ENCODE data around the gene TSHZ2.

DNA sequence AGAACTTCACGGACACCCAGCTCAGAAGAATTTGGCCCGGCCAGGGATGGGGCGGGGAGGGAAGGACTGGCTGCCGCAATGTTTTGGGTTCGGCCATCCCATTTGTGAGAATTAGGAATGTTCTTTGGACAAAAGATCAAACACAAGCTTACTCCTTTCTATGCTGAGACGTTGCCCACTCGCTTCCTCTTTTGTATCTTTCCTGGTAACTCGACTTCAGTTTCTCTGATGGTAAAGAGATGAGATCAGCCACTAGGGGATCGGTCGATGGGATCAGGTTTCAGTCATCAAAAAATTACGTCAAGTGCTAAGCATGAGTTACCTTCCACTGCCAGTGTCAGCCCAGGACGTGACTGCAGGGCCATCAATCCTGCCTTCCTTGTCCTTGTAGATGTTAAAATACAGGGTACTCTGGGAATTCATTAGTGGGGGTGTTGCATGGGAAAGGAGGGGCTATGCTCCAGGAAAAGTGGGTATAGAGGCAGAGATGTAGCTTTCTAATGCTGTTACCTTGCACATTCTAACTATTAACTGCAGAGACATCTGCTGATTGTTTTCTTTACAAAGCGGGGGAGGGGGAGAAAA is 190.2 kb downstream of the TSHZ2 start:
- TF ChIP-seq, protein P1, sequence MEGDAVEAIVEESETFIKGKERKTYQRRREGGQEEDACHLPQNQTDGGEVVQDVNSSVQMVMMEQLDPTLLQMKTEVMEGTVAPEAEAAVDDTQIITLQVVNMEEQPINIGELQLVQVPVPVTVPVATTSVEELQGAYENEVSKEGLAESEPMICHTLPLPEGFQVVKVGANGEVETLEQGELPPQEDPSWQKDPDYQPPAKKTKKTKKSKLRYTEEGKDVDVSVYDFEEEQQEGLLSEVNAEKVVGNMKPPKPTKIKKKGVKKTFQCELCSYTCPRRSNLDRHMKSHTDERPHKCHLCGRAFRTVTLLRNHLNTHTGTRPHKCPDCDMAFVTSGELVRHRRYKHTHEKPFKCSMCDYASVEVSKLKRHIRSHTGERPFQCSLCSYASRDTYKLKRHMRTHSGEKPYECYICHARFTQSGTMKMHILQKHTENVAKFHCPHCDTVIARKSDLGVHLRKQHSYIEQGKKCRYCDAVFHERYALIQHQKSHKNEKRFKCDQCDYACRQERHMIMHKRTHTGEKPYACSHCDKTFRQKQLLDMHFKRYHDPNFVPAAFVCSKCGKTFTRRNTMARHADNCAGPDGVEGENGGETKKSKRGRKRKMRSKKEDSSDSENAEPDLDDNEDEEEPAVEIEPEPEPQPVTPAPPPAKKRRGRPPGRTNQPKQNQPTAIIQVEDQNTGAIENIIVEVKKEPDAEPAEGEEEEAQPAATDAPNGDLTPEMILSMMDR (conservative IDR thresholded peaks at IDR 0.05; ENCODE audit: low read depth, low read length), result peak; percentile 19; the same call in 1 of the 2 replicates
- TF ChIP-seq MAFK (IDR thresholded peaks at IDR 0.05; ENCODE audit: low read depth, low read length), result no peak
- TF ChIP-seq CHD1 (IDR thresholded peaks at IDR 0.05; ENCODE audit: low read depth, low read length), result no peak
- TF ChIP-seq RCOR1 (IDR thresholded peaks at IDR 0.05; ENCODE audit: insufficient replicate concordance, low read length), result no peak
- no peak for TF ChIP-seq CEBPB (IDR thresholded peaks at IDR 0.05; ENCODE audit: low read depth, low read length)
- TF ChIP-seq POLR2A (IDR thresholded peaks at IDR 0.05; ENCODE audit: low read depth, low read length), result no peak
- no peak for TF ChIP-seq RAD21 (IDR thresholded peaks at IDR 0.05; ENCODE audit: low read length)
- no peak for TF ChIP-seq NFE2L2 (IDR thresholded peaks at IDR 0.05; ENCODE audit: low read depth, low read length)

Measured in IMR-90 (cell line).